Ovary (tissue), 10 donors: ENCODE measurements around the gene VPS36. TPM values are rescaled to one million over a fixed set of nuclear protein-coding genes. Genes with fewer than 3 reads are reported as not detected.
"Not testable (repeated sequence)": the region's sequence is repeated elsewhere in the genome, so short reads cannot be mapped to it uniquely, and the experiment has no call there.

Experiments
- DNase-seq, 5 donors: peaks; one replicate each; pipeline ENCODE4 v3.0.0-alpha.2; 2019 to 2020
- H3K27ac ChIP-seq, 2 donors: fragments of 200-600 bp; one replicate each; pipeline versions ENCODE4 v1.5.1 to v1.8.0; 2019 to 2022
- H3K27me3 ChIP-seq: fragments of 200-600 bp; one replicate; pipeline ENCODE4 v1.8.0; 2022
- H3K36me3 ChIP-seq: fragments of 200-600 bp; sonication (generic); one replicate; pipeline ENCODE4 v1.5.1; 2019
- H3K4me1 ChIP-seq: one replicate; pipeline ENCODE4 v1.8.1; 2013; ENCODE audit warnings: mild to moderate bottlenecking, moderate library complexity; ENCODE audit not compliant: insufficient read depth
- H3K4me3 ChIP-seq: fragments of 200-600 bp; sonication (generic); one replicate; pipeline ENCODE4 v1.5.1; 2017
- H3K9me3 ChIP-seq, 2 donors: fragments of 200-600 bp in 1 of 2; sonication (generic) in 1 of 2; one replicate each; pipeline versions ENCODE4 v1.5.1 to v1.8.1; 2013 to 2019; ENCODE audit warnings: mild to moderate bottlenecking in 1 of 2, moderate library complexity in 1 of 2
- CTCF ChIP-seq, 3 donors: fragments of 450-650 bp in 2 of 3; fragments of 200-600 bp in 1 of 3; IDR thresholded peaks; one replicate each; pipeline versions ENCODE4 v1.5.1 to v1.8.0; 2016 to 2022; ENCODE audit warnings: antibody characterized with exemption in 3 of 3, mild to moderate bottlenecking in 1 of 3
- EP300 ChIP-seq: sonication (generic); formaldehyde crosslinking; IDR thresholded peaks from one replicate; pipeline ENCODE4 v1.6.1; 2017; ENCODE audit warnings: antibody characterized with exemption
- POLR2A ChIP-seq: fragments of 450-650 bp; IDR thresholded peaks from one replicate; pipeline ENCODE4 v1.6.1; 2017; ENCODE audit warnings: antibody characterized with exemption, mild to moderate bottlenecking, moderate library complexity
- WGBS, 3 donors: extraction: QIAGEN DNeasy Blood & Tissue Kit in 1 of 3; methylation state at CpG; one replicate each; pipeline versions ENCODE4 v1.1.5 to v1.1.7; 2013 to 2017; 5-methylcytosine and 5-hydroxymethylcytosine counted together
- intact Hi-C, 4 donors: fragments of 100-400 bp; cut with DNase I; formaldehyde crosslinking; loops; one replicate each; pipeline versions ENCODE4 v1.11.0 to v1.15.1; 2022 to 2023
- long read RNA-seq, 3 donors: library from polyadenylated mRNA in 2 of 3; unstranded in 2 of 3; transcript quantifications; one replicate each; pipeline ENCODE4 v2.0.0 and lab custom pipeline, GENCODE V29; 2021 to 2026
- polyA plus RNA-seq, 2 donors: library from polyadenylated mRNA; stranded (reverse); fragments of 200-250 nt in 1 of 2; fragments of 350-450 nt in 1 of 2; fragmentation: Illumina TruSeq in 1 of 2; extraction: RNeasy Lipid Tissue Mini Kit (QIAGEN cat#74804) in 1 of 2; gene quantifications; one replicate each; pipeline ENCODE4 v1.2.3, GENCODE V29; 2013 to 2014
- total RNA-seq, 7 donors: library from RNA; depleted of rRNA in 2 of 7; stranded (reverse); fragments of >200 nt in 2 of 7; fragmentation: NEBNext Ultra II Directional in 3 of 7; extraction: Animal tissue kit (Norgen Biotek cat#: 25700) in 3 of 7; gene quantifications; one replicate each; pipeline versions ENCODE4 v1.1.0 to v1.2.4, GENCODE V29; 2016 to 2023
- donor health status: DM: no; HTN: no; CAD: no; lungs with moderate emphysema.
- donor health status: DM: no; HTN: no; CAD: no.
- donor health status: Bipolar disorder and iron deficiency.
- donor health status: DM: yes; HTN: yes; CAD: no.
- donor health status: DM: no; HTN: no; CAD: no.
- donor health status: DM: yes; HTN: yes; CAD: no.

The VPS36 gene
- 10 to 100 TPM; 30.8 to 54.7 (median 34.8) TPM for total RNA-seq
- polyA plus RNA-seq, result 10 to 100 TPM; 15.0 to 29.8 TPM
- long read RNA-seq, donor 1, full-length matches to known transcripts, result 12 of 24 reads
- long read RNA-seq, donor 1, partial matches to known transcripts, result 5 of 24 reads
- long read RNA-seq, donor 1, other reads (novel, unspliced or antisense), result 7 of 24 reads
- long read RNA-seq, donor 2, full-length matches to known transcripts, result 13 of 22 reads
- long read RNA-seq, donor 2, partial matches to known transcripts, result 9 of 22 reads
- long read RNA-seq, donor 2, other reads (novel, unspliced or antisense), result 0 of 22 reads
- long read RNA-seq, donor 3, full-length matches to known transcripts, result 23 of 42 reads
- long read RNA-seq, donor 3, partial matches to known transcripts, result 5 of 42 reads
- long read RNA-seq, donor 3, other reads (novel, unspliced or antisense), result 14 of 42 reads

- WGBS, 3 donors, result 0% methylated on average over 61 to 105 of the region's 105 CpGs
- intact Hi-C loops, result loop anchor here in 2 of 4 donors (5.0 to 10.0 kb wide), 4 partner anchors 105 to 998 kb away; partner anchors contain the start of gene INTS6 (in 1 of the 2)
Measured at GRCh38 chr13:52450012-52450792, at the start of gene VPS36. Gene VPS36 (minus strand): TSS chr13:52450634. CDS start chr13:52450594, 40 bp downstream.

GRCh38 chr13:52497979-52498378, 47.5 kb upstream of the VPS36 start:
- H3K36me3 ChIP-seq, H3K27me3 ChIP-seq, H3K9me3 ChIP-seq, H3K27ac ChIP-seq, H3K4me1 ChIP-seq, intact Hi-C loops, DNase-seq, H3K4me3 ChIP-seq: not testable (repeated sequence)
- 74 to 89% (median 75%) methylated on average over 2 to 3 of the region's 3 CpGs for WGBS, 3 donors

More at GRCh38 chr13:52450012-52450792, at the start of gene VPS36:
- Histone ChIP-seq H3K27me3 (no peaks in the 10 kb centered on the region), H3K27ac (peak within 1 kb of the TSS; percentile 90 to 92), H3K9me3 (no peaks in the 10 kb centered on the region), H3K36me3 (no peaks in the 10 kb centered on the region), H3K4me3 (peak within 1 kb of the TSS; percentile 94), H3K4me1 (peaks cover 10% of the 10 kb centered on the region)
- peak; percentile 94 to 98 (median 97) for DNase-seq
- TF ChIP-seq CTCF (IDR thresholded peaks at IDR 0.05) (peak; percentile 99 to 100 (median 99)), POLR2A (peak; percentile 82), EP300 (no peak)

GRCh38 chr13:52494241-52494640, 43.8 kb upstream of the VPS36 start:
- H3K36me3 ChIP-seq, H3K9me3 ChIP-seq, H3K4me3 ChIP-seq, intact Hi-C loops, H3K4me1 ChIP-seq, H3K27ac ChIP-seq, DNase-seq, H3K27me3 ChIP-seq: not testable (repeated sequence)
- 71 to 89% (median 76%) methylated on average over 5 of the region's 5 CpGs for WGBS, 3 donors

GRCh38 chr13:52491015-52491414, 40.6 kb upstream of the VPS36 start:
- 86 to 100% (median 87%) methylated on average over 1 to 4 of the region's 5 CpGs for WGBS, 3 donors
- intact Hi-C loops, H3K4me1 ChIP-seq: not testable (repeated sequence)

GRCh38 chr13:52488763-52489162, 38.3 kb upstream of the VPS36 start:
- intact Hi-C loops, H3K27ac ChIP-seq, H3K27me3 ChIP-seq, H3K4me3 ChIP-seq, DNase-seq, H3K9me3 ChIP-seq, H3K4me1 ChIP-seq, H3K36me3 ChIP-seq: not testable (repeated sequence)
- WGBS, 3 donors, result no CpG with 5 or more reads among the region's 22 CpGs

More at GRCh38 chr13:52491015-52491414, 40.6 kb upstream of the VPS36 start:
- H3K36me3 ChIP-seq, H3K9me3 ChIP-seq, H3K4me3 ChIP-seq, H3K27me3 ChIP-seq, H3K27ac ChIP-seq, DNase-seq: not testable (repeated sequence)

GRCh38 chr13:52487078-52487477, 36.6 kb upstream of the VPS36 start:
- H3K27ac ChIP-seq, H3K4me1 ChIP-seq, DNase-seq, intact Hi-C loops, H3K27me3 ChIP-seq, H3K9me3 ChIP-seq, H3K36me3 ChIP-seq, H3K4me3 ChIP-seq: not testable (repeated sequence)
- 46 to 50% (median 46%) methylated on average over 2 of the region's 2 CpGs for WGBS, 3 donors

- intact Hi-C loops, H3K4me1 ChIP-seq, H3K27ac ChIP-seq, H3K36me3 ChIP-seq, H3K4me3 ChIP-seq, H3K27me3 ChIP-seq, H3K9me3 ChIP-seq, DNase-seq: not testable (repeated sequence)
- WGBS, 3 donors, result 77 to 79% (median 78%) methylated on average over 6 of the region's 7 CpGs
Measured at GRCh38 chr13:52480677-52481428, 30.4 kb upstream of the VPS36 start.

- WGBS, 3 donors, result 96 to 100% (median 97%) methylated on average over 2 of the region's 2 CpGs
- H3K4me3 ChIP-seq, H3K9me3 ChIP-seq, H3K4me1 ChIP-seq, H3K27me3 ChIP-seq, H3K27ac ChIP-seq, H3K36me3 ChIP-seq, DNase-seq, intact Hi-C loops: not testable (repeated sequence)
Measured at GRCh38 chr13:52468487-52468886, 18.1 kb upstream of the VPS36 start.
